Lower lobe of right lung (tissue), 2 donors: ENCODE data around the gene UBE2F. TPM values are rescaled to one million over a fixed set of nuclear protein-coding genes. Genes with fewer than 3 reads are reported as not detected.

Experiments
- ATAC-seq, 2 donors: fragments of 200-7000 bp; cut with Tn5 transposase; one replicate each; pipeline ENCODE4 v1.9.1; 2020 to 2022; ENCODE audit warnings: mild to moderate bottlenecking in 2 of 2, moderate library complexity in 2 of 2
- DNase-seq: peaks from one replicate; pipeline ENCODE4 v3.0.0-alpha.2; 2020
- H3K27ac ChIP-seq: fragments of 200-600 bp; one replicate; pipeline ENCODE4 v1.8.0; 2022
- H3K27me3 ChIP-seq: fragments of 200-600 bp; one replicate; pipeline ENCODE4 v1.8.0; 2022; ENCODE audit warnings: low read depth
- H3K36me3 ChIP-seq: fragments of 200-600 bp; one replicate; pipeline ENCODE4 v1.8.0; 2022; ENCODE audit warnings: mild to moderate bottlenecking
- H3K4me1 ChIP-seq: fragments of 200-600 bp; one replicate; pipeline ENCODE4 v1.8.0; 2022
- H3K4me3 ChIP-seq: fragments of 200-600 bp; one replicate; pipeline ENCODE4 v1.8.0; 2022; ENCODE audit warnings: mild to moderate bottlenecking
- H3K9me3 ChIP-seq: fragments of 200-600 bp; one replicate; pipeline ENCODE4 v1.8.0; 2022
- CTCF ChIP-seq: fragments of 200-600 bp; IDR thresholded peaks from one replicate; pipeline ENCODE4 v1.8.0; 2022; ENCODE audit warnings: antibody characterized with exemption, mild to moderate bottlenecking
- intact Hi-C: fragments of 100-400 bp; cut with DNase I; formaldehyde crosslinking; loops from one replicate; pipeline ENCODE4 v1.11.0; 2022
- total RNA-seq: library from RNA; stranded (reverse); fragmentation: NEBNext Ultra II Directional; extraction: Animal tissue kit (Norgen Biotek cat#: 25700); gene quantifications from one replicate; pipeline ENCODE4 v1.2.1, GENCODE V29; 2021
- donor health status: DM: no; HTN: yes; CAD: no; lungs with severe emphysema.

Gene UBE2F
- total RNA-seq, 1 donor from 2014 or later: 59.5 TPM

- Histone ChIP-seq H3K4me3 (no peak overlapping the region), H3K27ac (no peak overlapping the region), H3K36me3 (peaks cover 5% of the 10 kb centered on the region), H3K4me1 (no peaks in the 10 kb centered on the region), H3K9me3 (no peaks in the 10 kb centered on the region), H3K27me3 (no peaks in the 10 kb centered on the region)
- ATAC-seq (no peak), DNase-seq (no peak)
- intact Hi-C loops: no loop called here
- TF ChIP-seq CTCF: no peak
These were observed 37.4 kb downstream of the UBE2F start for GRCh38 chr2:238004077-238004830.

- intact Hi-C loops: no loop called here
- no peaks in the 10 kb centered on the region for H3K4me1 ChIP-seq
- ATAC-seq: no peak
- no peaks in the 10 kb centered on the region for H3K27me3 ChIP-seq
- no peak for TF ChIP-seq CTCF
- no peak for DNase-seq
- peaks cover 5% of the 10 kb centered on the region for H3K36me3 ChIP-seq
- no peak overlapping the region for H3K27ac ChIP-seq
- no peaks in the 10 kb centered on the region for H3K9me3 ChIP-seq
- no peak overlapping the region for H3K4me3 ChIP-seq
These were observed 38.7 kb downstream of the UBE2F start for GRCh38 chr2:238005528-238005927.

- Histone ChIP-seq H3K4me1 (no peaks in the 10 kb centered on the region), H3K36me3 (peaks cover 5% of the 10 kb centered on the region), H3K4me3 (no peak overlapping the region), H3K9me3 (no peaks in the 10 kb centered on the region), H3K27me3 (no peaks in the 10 kb centered on the region), H3K27ac (no peak overlapping the region)
- no peak for ATAC-seq
- no peak for DNase-seq
- intact Hi-C loops: no loop called here
- TF ChIP-seq CTCF: no peak
These were observed 39.7 kb downstream of the UBE2F start for GRCh38 chr2:238006510-238006909.

- H3K9me3 ChIP-seq: no peaks in the 10 kb centered on the region
- no peaks in the 10 kb centered on the region for H3K27me3 ChIP-seq
- H3K4me3 ChIP-seq: no peak overlapping the region
- intact Hi-C loops: no loop called here
- TF ChIP-seq CTCF: no peak
- H3K27ac ChIP-seq: no peak overlapping the region
- DNase-seq (no peak), ATAC-seq (no peak)
- H3K36me3 ChIP-seq: peaks cover 7% of the 10 kb centered on the region
- no peaks in the 10 kb centered on the region for H3K4me1 ChIP-seq
These were observed 41.1 kb downstream of the UBE2F start for GRCh38 chr2:238007924-238008323.

DNA sequence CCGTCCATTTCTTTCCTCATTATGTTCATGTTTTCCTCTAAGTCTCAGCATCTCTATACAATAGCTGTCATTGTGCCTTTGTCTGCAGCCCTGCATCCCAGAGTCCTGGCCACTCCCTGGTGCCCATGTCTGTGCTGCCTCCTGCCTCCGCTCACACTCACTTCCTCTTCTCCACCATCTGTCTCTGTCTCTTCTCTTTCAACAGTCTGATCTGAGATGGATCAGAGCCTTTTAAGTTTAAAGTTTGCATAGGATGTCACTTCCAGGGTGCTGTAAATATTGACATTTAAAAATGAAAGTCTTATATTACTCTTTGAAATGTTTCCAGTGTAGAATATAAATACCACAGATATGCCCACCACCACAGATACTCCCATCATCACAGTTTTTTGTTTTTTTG lies 42.7 kb downstream of the UBE2F start:
- no peaks in the 10 kb centered on the region for H3K9me3 ChIP-seq
- H3K27me3 ChIP-seq: no peaks in the 10 kb centered on the region
- TF ChIP-seq CTCF: no peak
- intact Hi-C loops: no loop called here
- no peak for ATAC-seq
- H3K4me1 ChIP-seq: no peaks in the 10 kb centered on the region
- H3K36me3 ChIP-seq: peaks cover 9% of the 10 kb centered on the region
- no peak overlapping the region for H3K4me3 ChIP-seq
- no peak for DNase-seq
- H3K27ac ChIP-seq: no peak overlapping the region
